ENCODE data around the gene NBPF26.
"Not testable (repeated sequence)": the region's sequence is repeated elsewhere in the genome, so short reads cannot be mapped to it uniquely, and the experiment has no call there.

Gene NBPF26

DNA sequence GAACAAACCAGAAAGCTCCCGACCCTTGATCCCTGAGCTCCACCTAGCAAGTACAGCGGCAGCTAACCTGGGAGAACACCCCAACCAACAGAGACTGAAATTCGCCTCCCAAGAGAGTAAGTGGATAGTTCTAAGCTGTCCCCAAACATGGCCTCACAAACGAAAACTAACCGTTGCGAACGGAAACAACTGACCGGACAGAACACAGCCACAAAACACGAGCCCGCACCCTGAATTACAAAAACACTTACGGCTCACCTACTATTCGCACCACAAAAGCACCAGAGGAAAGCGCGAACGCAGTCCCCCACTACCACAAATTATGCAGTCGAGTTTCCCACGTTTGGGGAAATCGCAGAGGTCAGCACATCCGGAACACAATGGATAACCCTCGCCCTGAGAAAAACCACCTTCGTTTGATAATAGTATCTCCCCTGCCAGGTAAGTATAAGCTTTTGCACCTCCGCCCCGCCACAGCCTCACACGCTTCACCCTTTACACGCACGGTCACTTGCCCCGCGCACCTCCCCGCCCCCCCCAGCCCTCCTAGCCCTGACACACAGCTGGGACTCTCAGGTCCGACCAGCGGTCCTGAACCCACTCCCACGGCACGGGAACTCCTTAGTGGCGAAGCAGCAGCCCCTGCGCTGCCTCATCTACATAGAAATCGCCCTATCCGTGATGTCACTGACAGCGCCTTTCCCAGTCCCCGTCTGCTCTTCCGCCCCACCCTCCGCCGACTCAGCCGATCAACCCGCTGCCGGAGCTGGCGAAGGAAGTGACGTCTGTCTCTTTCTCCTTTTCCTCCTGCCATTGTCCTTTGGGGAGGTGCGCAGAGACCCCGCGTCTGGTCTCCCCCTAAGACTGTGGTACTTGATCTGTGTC, 127.0 kb downstream of the NBPF26 start:
- in situ Hi-C loops (cut with MboI; ENCODE audit: low sequenced_read_pairs), result not testable (repeated sequence)

- in situ Hi-C loops (cut with MboI; ENCODE audit: low sequenced_read_pairs), result not testable (repeated sequence)
Observed at GRCh38 chr1:120858144-120858543, 134.4 kb downstream of the NBPF26 start.

DNA sequence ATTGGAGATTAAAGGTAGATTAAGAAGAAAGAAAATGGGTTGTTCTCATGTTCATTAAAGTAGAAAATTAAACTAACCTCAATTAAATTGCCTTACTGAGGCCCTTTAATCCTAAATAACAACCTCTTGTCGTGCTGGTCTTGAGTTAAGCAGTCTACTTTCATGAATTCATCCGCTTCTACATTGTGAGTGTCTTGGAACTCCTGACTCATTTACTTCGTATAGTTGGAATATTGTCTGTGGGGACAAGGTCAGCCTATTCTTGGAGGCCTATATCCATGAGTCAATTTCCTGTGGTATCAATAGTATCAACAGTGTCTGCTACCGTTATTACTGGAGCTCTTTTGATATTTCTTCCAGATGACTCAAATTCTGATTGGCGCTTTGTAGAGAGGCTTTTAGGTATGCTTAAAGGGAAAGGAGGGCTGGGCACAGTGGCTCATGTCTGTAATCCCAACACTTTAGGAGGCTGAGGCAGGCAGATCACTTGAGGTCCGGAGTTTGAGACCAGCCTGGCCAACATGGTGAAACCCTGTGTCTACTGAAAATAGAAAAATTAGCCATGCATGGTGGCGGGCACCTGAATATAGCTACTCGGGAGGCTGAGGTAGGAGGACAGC, 136.0 kb downstream of the NBPF26 start:
- in situ Hi-C loops (cut with MboI; ENCODE audit: low sequenced_read_pairs), result not testable (repeated sequence)

DNA sequence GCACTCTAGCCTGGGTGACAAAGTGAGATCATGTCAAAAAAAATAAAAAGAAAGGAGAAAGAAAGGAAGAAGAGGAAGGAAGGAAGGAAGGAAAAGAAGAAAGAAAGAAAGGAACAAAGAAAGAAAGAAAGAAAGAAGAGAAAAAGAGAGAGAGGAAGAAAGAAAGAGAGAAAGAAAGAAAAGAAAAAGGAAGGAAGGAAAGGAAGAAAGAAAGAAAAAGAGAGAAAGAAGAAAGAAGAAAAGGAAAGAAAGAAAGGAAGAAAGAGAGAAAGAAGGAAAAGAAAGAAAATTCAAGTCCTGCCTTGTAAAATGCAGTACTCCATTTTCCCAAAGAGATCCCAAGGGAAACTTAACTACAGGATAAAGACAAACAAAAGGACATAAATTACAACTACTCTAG, 154.5 kb downstream of the NBPF26 start:
- in situ Hi-C loops (cut with MboI; ENCODE audit: low sequenced_read_pairs), result not testable (repeated sequence)

DNA sequence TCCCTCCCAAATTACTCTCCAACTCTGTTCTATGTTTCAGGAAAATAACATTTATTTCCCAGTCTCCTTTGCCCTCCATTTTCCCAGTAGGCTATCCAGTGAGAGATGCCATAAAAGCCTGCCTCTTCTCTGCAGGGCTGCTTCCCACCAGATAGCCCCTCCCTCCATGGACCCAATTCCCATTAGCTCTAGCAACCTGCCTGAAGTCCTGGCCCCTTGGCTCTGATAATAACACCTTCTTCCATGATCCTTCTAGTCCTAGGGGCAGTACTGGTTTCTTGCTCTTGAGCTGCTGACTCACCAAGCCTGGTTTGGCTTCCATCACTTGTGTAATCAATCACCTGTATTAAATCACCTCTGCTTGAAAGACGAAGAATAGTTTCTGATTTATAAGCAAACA, 156.3 kb downstream of the NBPF26 start:
- in situ Hi-C loops (cut with MboI; ENCODE audit: low sequenced_read_pairs), result not testable (repeated sequence)

- in situ Hi-C loops (cut with MboI; ENCODE audit: low sequenced_read_pairs), result not testable (repeated sequence)
Observed at GRCh38 chr1:120881934-120882333, 158.2 kb downstream of the NBPF26 start.
